GM12873 (cell line): ENCODE results near the gene RPL3.

ENCODE experiments used
- CTCF ChIP-seq: IDR thresholded peaks from 2 replicates; pipeline ENCODE4 v1.5.1; 2012; ENCODE audit warnings: low read depth, mild to moderate bottlenecking, moderate library complexity, low read length, control low read depth; ENCODE audit not compliant: insufficient read depth; ENCODE audit errors: missing control alignments

The RPL3 gene

GRCh38 chr22:39362932-39363331 lies 43.5 kb upstream of the RPL3 start:
- no peak for TF ChIP-seq CTCF

- no peak for TF ChIP-seq CTCF
Measured at GRCh38 chr22:39362271-39362670, 42.8 kb upstream of the RPL3 start.

- no peak for TF ChIP-seq CTCF
Measured at GRCh38 chr22:39361496-39361895, 42.1 kb upstream of the RPL3 start.

GRCh38 chr22:39360674-39361413 lies 41.4 kb upstream of the RPL3 start:
- TF ChIP-seq CTCF: no peak

GRCh38 chr22:39360242-39360641 lies 40.8 kb upstream of the RPL3 start:
- TF ChIP-seq CTCF: no peak

- no peak for TF ChIP-seq CTCF
Measured at GRCh38 chr22:39359659-39360195, 40.3 kb upstream of the RPL3 start.

GRCh38 chr22:39356464-39356863 lies 37.0 kb upstream of the RPL3 start:
- no peak for TF ChIP-seq CTCF
